MM.1S (cell line): ENCODE measurements around the gene NR1H2.

ENCODE experiments used
- CTCF ChIP-seq: fragments of 300-600 bp; sonication (generic); IDR thresholded peaks from 2 replicates; pipeline ENCODE4 v1.5.1; 2016; ENCODE audit warnings: antibody characterized with exemption, low read length, mixed read lengths
- EZH2 ChIP-seq: fragments of 300-600 bp; sonication (generic); optimal IDR thresholded peaks from 2 replicates; pipeline ENCODE3; 2017; ENCODE audit warnings: low read depth, mild to moderate bottlenecking, antibody characterized with exemption, low read length, mixed read lengths
- EZH2phosphoT487 ChIP-seq: fragments of 300-600 bp; sonication (generic); IDR thresholded peaks from 2 replicates; pipeline ENCODE4 v1.6.1; 2018; ENCODE audit warnings: antibody characterized with exemption, low read length

- TF ChIP-seq CTCF (no peak), EZH2 (no peak), EZH2phosphoT487 (no peak)
Observed at GRCh38 chr19:50413096-50413495, 36.8 kb downstream of the NR1H2 start.
